Psoas muscle (tissue), 8 donors: ENCODE measurements around the gene FSTL5. TPM values are rescaled to one million over a fixed set of nuclear protein-coding genes. Genes with fewer than 3 reads are reported as not detected.
"Not testable (repeated sequence)": the region's sequence is repeated elsewhere in the genome, so short reads cannot be mapped to it uniquely, and the experiment has no call there.

Source experiments
- ATAC-seq, 4 donors: fragments of 200-7000 bp; cut with Tn5 transposase; one replicate each; pipeline ENCODE4 v1.9.1; 2020; ENCODE audit warnings: moderate library complexity in 3 of 4, mild to moderate bottlenecking in 2 of 4
- DNase-seq, 2 donors: peaks; one replicate each; pipeline ENCODE4 v3.0.0-alpha.2; 2020
- H3K27ac ChIP-seq: fragments of 200-600 bp; one replicate; pipeline ENCODE4 v1.8.0; 2022
- H3K27me3 ChIP-seq, 3 donors: fragments of 200-600 bp in 1 of 3; one replicate each; pipeline versions ENCODE4 v1.6.1 to v1.8.0; 2013 to 2022; ENCODE audit warnings: low read length in 2 of 3, mild to moderate bottlenecking in 2 of 3, moderate library complexity in 1 of 3; ENCODE audit not compliant: insufficient read depth in 3 of 3
- H3K36me3 ChIP-seq, 2 donors: fragments of 200-600 bp in 1 of 2; one replicate each; pipeline versions ENCODE4 v1.6.1 to v1.8.0; 2013 to 2022; ENCODE audit warnings: low read depth in 1 of 2, mild to moderate bottlenecking in 1 of 2, moderate library complexity in 1 of 2; ENCODE audit not compliant: insufficient read depth in 1 of 2
- H3K4me1 ChIP-seq: fragments of 200-600 bp; one replicate; pipeline ENCODE4 v1.8.0; 2022
- H3K4me3 ChIP-seq: fragments of 200-600 bp; one replicate; pipeline ENCODE4 v1.8.0; 2022; ENCODE audit warnings: mild to moderate bottlenecking
- H3K9me3 ChIP-seq: fragments of 200-600 bp; one replicate; pipeline ENCODE4 v1.8.0; 2022
- WGBS, 3 donors: extraction: QIAGEN DNeasy Blood & Tissue Kit; methylation state at CpG; one replicate each; pipeline versions ENCODE4 v1.1.6 to v1.1.7; 2013; 5-methylcytosine and 5-hydroxymethylcytosine counted together
- intact Hi-C, 2 donors: fragments of 100-400 bp; cut with DNase I; formaldehyde crosslinking; loops; one replicate each; pipeline versions ENCODE4 v1.11.0 to v1.14.2; 2022
- polyA plus RNA-seq, 3 donors: library from polyadenylated mRNA; stranded (reverse); fragments of 200-250 nt; gene quantifications; one replicate each; pipeline ENCODE4 v1.2.3, GENCODE V29; 2013
- total RNA-seq, 4 donors: library from RNA; stranded (reverse); fragmentation: NEBNext Ultra II Directional in 2 of 4; extraction: Animal tissue kit (Norgen Biotek cat#: 25700) in 2 of 4; gene quantifications; one replicate each; pipeline versions ENCODE4 v1.2.1 to v1.2.4, GENCODE V29; 2021 to 2023
- TF ChIP-seq, protein P1 (sequence below): fragments of 200-600 bp; IDR thresholded peaks from one replicate; pipeline ENCODE4 v1.8.0; 2022; ENCODE audit warnings: antibody characterized with exemption
- donor health status: healthy with polysubstance abuse.
- donor health status: DM: no; HTN: no; CAD: no; lungs with moderate emphysema.
- donor health status: Bipolar disorder and iron deficiency.
- donor health status: healthy.
- donor health status: DM: yes; HTN: yes; CAD: no.
- donor health status: DM: no; HTN: no; CAD: no.
- donor health status: DM: no; HTN: no; CAD: no.
- donor health status: DM: yes; HTN: yes; CAD: no.

The FSTL5 gene
- total and polyA plus RNA-seq, 7 donors, result 0.01 TPM; not detected in 4

DNA sequence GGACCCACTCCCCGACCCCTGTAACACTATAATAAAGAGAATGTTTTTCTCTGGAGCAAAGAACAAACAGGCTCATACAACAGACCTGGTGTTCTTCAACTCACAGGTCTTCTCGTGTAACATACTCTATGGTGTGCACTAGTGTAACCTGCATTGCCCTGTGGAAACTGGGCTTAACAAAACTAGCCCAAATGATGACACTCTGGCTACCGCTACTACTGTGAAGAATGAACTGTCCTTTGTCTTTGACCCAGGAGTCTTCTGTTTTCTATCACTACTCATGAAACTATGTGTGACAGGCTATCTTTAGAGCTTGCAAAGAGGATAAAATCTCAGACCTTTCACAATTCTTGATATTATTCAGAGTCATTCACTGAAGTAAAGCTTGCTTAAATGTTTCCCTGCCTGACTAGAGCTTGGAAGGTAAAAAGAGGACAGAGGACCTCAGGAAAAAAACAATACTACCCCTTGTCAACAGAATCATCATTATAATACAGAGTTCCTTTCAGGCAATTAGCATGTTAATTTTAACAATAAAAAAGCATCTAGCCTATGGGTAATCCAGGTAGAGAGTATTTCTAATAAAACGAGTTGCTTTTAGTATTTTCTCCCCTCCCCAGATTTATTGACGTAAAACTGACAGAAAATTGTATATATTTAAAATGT lies 59.2 kb downstream of the FSTL5 start:
- no peak for DNase-seq
- Histone ChIP-seq H3K4me1 (no peaks in the 10 kb centered on the region), H3K9me3 (no peaks in the 10 kb centered on the region), H3K27me3 (no peaks in the 10 kb centered on the region), H3K4me3 (no peak overlapping the region), H3K36me3 (no peaks in the 10 kb centered on the region), H3K27ac (no peak overlapping the region)
- TF ChIP-seq, protein P1, sequence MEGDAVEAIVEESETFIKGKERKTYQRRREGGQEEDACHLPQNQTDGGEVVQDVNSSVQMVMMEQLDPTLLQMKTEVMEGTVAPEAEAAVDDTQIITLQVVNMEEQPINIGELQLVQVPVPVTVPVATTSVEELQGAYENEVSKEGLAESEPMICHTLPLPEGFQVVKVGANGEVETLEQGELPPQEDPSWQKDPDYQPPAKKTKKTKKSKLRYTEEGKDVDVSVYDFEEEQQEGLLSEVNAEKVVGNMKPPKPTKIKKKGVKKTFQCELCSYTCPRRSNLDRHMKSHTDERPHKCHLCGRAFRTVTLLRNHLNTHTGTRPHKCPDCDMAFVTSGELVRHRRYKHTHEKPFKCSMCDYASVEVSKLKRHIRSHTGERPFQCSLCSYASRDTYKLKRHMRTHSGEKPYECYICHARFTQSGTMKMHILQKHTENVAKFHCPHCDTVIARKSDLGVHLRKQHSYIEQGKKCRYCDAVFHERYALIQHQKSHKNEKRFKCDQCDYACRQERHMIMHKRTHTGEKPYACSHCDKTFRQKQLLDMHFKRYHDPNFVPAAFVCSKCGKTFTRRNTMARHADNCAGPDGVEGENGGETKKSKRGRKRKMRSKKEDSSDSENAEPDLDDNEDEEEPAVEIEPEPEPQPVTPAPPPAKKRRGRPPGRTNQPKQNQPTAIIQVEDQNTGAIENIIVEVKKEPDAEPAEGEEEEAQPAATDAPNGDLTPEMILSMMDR, result no peak
- intact Hi-C loops, result no loop called here
- WGBS, 3 donors, result 55 to 63% (median 56%) methylated on average over 5 of the region's 5 CpGs
- no peak for ATAC-seq

DNA sequence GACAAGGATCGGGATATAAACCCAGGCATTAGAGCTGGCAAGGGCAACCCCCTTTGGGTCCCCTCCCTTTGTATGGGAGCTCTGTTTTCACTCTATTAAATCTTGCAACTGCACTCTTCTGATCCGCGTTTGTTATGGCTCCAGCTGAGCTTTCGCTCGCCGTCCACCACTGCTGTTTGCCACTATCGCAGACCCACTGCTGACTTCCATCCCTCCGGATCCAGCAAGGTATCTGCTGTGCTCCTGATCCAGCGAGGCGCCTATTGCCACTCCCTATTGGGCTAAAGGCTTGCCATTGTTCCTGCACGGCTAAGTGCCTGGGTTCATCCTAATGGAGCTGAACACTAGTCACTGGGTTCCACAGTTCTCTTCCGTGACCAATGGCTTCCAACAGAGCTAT lies 59.9 kb downstream of the FSTL5 start:
- H3K4me1 ChIP-seq, H3K27me3 ChIP-seq, H3K4me3 ChIP-seq, intact Hi-C loops, H3K9me3 ChIP-seq, ATAC-seq, DNase-seq, H3K27ac ChIP-seq, H3K36me3 ChIP-seq: not testable (repeated sequence)
- WGBS, 3 donors, result 93 to 96% (median 94%) methylated on average over 12 of the region's 12 CpGs

DNA sequence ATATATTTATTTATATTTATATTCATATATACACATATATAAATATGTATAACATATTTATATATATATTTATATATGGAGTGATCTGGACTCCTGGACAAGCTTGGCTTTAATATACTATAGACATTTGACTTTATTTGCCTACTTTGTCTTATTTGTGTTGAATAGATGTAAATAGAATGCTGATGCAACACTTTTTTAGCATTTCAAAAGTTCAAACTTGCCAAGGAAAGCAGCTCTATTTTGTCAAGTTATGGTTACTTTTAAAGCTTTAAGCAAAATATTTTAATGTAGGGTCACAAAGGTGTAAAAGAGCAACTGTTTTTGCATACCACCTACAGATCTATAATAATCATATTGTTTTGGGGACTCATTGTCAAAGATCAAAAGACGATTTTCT lies 61.1 kb downstream of the FSTL5 start:
- Histone ChIP-seq H3K4me3 (no peak overlapping the region), H3K27ac (no peak overlapping the region), H3K27me3 (no peaks in the 10 kb centered on the region), H3K9me3 (no peaks in the 10 kb centered on the region), H3K36me3 (no peaks in the 10 kb centered on the region), H3K4me1 (no peaks in the 10 kb centered on the region)
- TF ChIP-seq, protein P1, result no peak
- ATAC-seq, result no peak
- DNase-seq, result no peak
- intact Hi-C loops, result no loop called here
- WGBS, 3 donors, result 57 to 80% (median 61%) methylated on average over 1 of the region's 1 CpG

DNA sequence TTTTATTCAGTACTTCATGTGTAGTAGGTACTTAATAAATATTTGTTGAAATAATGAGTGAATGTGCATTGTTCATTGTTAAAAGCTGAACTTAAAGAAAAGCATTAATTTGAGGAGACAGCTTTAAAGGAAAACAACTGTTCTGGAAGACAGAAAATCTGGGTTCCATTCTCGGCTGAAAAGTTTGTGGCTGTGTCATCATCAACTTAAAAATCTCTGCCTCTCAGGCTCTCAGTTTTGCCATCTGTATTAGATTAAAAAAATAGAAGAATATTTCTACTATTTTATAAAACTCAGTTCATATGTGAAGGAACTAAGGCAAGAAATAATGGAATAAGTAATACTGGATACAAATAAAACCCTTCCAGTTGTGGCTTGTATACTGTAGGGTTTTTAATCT lies 62.5 kb downstream of the FSTL5 start:
- Histone ChIP-seq H3K27ac (no peak overlapping the region), H3K4me1 (no peaks in the 10 kb centered on the region), H3K36me3 (no peaks in the 10 kb centered on the region), H3K4me3 (no peak overlapping the region), H3K9me3 (no peaks in the 10 kb centered on the region), H3K27me3 (no peaks in the 10 kb centered on the region)
- TF ChIP-seq, protein P1, result no peak
- intact Hi-C loops, result no loop called here
- DNase-seq (no peak), ATAC-seq (no peak)
- WGBS, 3 donors, result 38 to 67% (median 65%) methylated on average over 1 of the region's 1 CpG

DNA sequence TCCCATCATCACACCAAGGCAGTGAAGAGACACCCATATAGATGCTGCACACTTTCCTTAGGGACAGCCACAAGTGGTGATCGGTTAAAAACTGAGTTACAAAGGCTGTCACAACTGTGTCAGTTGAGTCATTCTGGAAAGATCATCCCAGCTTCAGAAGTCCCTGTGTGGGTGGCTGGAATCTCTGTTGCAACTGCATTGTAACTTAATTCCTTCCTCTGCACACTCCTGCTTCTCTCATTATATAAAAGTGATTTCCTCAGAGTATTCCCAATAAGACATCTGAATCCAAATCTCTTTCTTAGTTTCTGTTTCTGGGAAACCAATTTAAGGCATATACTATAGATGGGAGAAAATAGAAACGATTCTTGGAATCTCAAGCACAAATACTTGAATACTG lies 88.1 kb downstream of the FSTL5 start:
- peaks cover 4% of the 10 kb centered on the region for H3K9me3 ChIP-seq
- no peaks in the 10 kb centered on the region for H3K36me3 ChIP-seq
- H3K4me3 ChIP-seq, result no peak overlapping the region
- H3K4me1 ChIP-seq, result no peaks in the 10 kb centered on the region
- WGBS, 3 donors, result 57 to 61% (median 59%) methylated on average over 2 of the region's 2 CpGs
- no peak overlapping the region for H3K27ac ChIP-seq
- intact Hi-C loops, result no loop called here
- DNase-seq (no peak), ATAC-seq (no peak)
- TF ChIP-seq, protein P1, result no peak
- H3K27me3 ChIP-seq, result no peaks in the 10 kb centered on the region
